ENCODE measurements around the gene CBR4.

The CBR4 gene

DNA sequence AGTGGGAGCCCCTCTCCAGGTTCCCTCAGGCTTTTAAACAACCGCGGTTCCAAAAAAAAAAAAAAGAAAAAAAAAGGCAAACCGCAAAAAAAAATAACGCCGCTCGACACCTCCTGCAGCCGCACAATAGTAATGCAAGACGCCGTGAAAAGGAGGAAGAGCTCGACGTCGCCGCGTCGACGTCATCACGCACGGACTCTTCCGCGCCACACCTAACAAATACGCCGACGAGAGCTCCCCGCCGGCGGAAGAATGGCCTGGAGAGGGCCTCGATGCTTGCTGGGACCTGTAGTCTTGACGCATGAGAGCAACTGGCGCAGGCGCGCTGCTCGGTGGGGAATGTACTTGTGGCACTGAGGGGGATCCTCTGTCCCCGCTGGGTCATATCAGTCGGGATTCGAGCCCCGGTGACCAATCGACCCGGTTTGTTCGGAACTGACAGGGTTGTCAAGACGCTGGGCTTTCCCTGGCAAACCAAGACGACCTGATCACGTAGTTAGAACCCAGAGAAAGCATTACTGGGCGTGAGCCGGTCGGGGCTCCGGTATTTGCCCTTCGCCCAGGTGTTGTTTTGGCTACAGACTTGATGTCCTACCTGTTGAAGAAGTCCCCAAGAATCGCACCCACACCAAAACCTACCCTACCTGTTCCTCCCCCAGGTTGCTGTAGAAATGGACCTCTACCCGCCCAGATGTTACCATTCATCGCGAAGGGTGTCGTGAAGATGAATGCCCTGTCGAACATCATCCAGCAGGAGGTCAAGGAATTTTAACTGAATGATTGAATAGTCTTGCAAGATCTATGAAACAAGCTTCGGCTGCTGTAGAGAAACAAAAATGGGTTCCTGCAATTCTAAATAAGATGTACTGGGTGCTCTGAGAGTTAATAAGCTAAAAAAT lies at the start of gene CBR4:
Gene CBR4 (minus strand): TSS at position 131 of the 899 bp plus-strand sequence. CDS start 166 bp downstream, outside the sequence.
- Histone ChIP-seq H3K27me3 (ENCODE audit: control insufficient read depth, insufficient read depth, low read length) (no peaks in the 10 kb centered on the region), H3K9ac (ENCODE audit: low read length) (peak within 1 kb of the TSS; percentile 95), H3K36me3 (ENCODE audit: control insufficient read depth, insufficient read depth, low read length) (peaks cover 17% of the 10 kb centered on the region), H3K4me1 (ENCODE audit: control insufficient read depth, insufficient read depth, low read length) (peaks cover 27% of the 10 kb centered on the region), H3K9me3 (ENCODE audit: control insufficient read depth, insufficient read depth, low read depth, low read length) (no peaks in the 10 kb centered on the region), H3K4me3 (ENCODE audit: low read depth, low read length) (peak within 1 kb of the TSS; percentile 95), H3K27ac (ENCODE audit: low read depth, low read length) (peak within 1 kb of the TSS; percentile 86)

DNA sequence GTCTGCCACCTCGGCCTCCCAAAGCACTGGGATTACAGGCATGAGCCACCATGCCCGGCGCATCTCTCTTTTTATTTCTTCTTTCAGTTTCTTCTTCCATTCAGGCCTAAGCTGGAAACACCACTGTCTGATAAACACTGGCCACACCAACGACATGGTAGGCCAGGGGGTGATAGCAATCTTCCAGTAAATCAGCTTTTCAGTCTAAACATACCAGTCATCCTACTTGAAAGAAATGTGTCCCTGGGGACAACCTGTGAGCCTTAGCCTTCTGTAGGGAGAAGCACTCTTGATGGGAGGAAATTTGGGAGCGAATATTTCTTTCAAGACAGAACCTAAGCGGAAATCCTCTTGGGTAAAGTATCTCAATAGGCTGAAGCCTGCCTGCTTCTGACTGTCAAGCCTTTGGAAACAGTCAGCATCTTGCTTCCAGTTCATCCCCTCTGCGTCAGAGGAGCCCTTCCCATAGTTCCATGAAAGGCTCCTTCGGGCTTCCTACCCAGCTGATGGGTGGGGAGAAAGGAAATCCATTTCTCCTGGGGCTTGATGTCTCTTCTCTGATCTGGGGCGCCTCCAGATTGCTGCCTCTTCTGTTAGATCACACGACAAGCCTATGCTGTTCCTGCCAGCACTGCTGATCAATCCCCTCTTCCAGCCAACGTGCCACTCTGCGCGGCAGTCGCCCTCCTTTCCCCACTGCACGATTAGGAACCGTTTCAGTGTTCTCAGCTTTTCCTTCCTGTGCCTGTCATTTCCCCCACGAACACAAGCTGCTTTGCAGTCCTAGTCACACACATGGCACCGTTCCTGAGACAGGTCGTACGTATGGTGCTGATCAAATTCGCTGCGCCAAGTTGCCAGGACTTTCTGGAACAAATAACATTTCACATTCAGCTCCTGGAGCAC lies 49.5 kb upstream of the CBR4 start:
- Histone ChIP-seq H3K4me3 (ENCODE audit: low read depth, low read length) (no peak overlapping the region), H3K36me3 (ENCODE audit: control insufficient read depth, insufficient read depth, low read length) (no peaks in the 10 kb centered on the region), H3K9ac (ENCODE audit: low read length) (no peak overlapping the region), H3K9me3 (ENCODE audit: control insufficient read depth, insufficient read depth, low read depth, low read length) (no peaks in the 10 kb centered on the region), H3K27me3 (ENCODE audit: control insufficient read depth, insufficient read depth, low read length) (no peaks in the 10 kb centered on the region), H3K4me1 (ENCODE audit: control insufficient read depth, insufficient read depth, low read length) (no peaks in the 10 kb centered on the region), H3K27ac (ENCODE audit: low read depth, low read length) (no peak overlapping the region)

DNA sequence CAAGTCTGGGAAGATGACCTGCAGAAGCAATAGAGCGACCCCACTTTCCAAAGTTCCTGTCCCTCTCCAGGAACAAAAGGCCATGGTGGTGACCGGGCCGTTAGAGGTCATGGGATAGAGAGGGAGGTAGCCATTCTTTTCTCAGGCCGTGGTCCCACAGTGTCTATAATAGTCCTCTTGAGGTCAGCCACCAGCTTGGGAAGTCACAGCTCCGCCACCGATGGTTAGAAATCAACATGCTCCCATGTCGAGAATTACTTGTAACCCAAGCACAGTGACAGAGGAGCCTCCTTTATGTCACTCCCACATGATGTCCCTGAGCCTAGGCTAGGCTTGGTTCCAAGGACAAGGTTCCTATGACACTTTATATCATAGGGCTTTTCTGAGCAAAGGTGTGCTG lies 48.3 kb upstream of the CBR4 start:
- Histone ChIP-seq H3K4me3 (ENCODE audit: low read depth, low read length) (no peak overlapping the region), H3K9ac (ENCODE audit: low read length) (no peak overlapping the region), H3K9me3 (ENCODE audit: control insufficient read depth, insufficient read depth, low read depth, low read length) (no peaks in the 10 kb centered on the region), H3K27me3 (ENCODE audit: control insufficient read depth, insufficient read depth, low read length) (no peaks in the 10 kb centered on the region), H3K36me3 (ENCODE audit: control insufficient read depth, insufficient read depth, low read length) (no peaks in the 10 kb centered on the region), H3K4me1 (ENCODE audit: control insufficient read depth, insufficient read depth, low read length) (no peaks in the 10 kb centered on the region), H3K27ac (ENCODE audit: low read depth, low read length) (no peak overlapping the region)

DNA sequence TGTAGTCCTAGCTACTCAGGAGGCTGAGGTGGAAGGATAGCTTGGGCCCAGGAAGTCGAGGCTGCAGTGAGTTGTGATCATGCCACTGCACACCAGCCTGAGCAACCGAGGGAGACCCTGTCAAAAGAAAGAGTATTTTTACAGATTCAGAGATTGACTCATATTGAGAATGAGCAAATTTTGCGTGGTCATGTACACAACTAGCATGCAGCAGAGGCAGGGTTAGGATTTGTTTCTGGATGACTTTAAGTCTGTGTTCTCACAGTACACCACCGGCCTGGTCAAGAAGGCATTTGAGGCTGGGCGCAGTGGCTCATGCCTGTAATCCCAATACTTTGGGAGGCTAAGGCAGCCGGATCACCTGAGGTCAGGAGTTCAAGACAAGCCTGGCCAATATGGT lies 44.8 kb upstream of the CBR4 start:
- H3K36me3 ChIP-seq (ENCODE audit: control insufficient read depth, insufficient read depth, low read length), result no peaks in the 10 kb centered on the region
- no peaks in the 10 kb centered on the region for H3K9me3 ChIP-seq (ENCODE audit: control insufficient read depth, insufficient read depth, low read depth, low read length)
- H3K4me3 ChIP-seq (ENCODE audit: low read depth, low read length), result no peak overlapping the region
- H3K27ac ChIP-seq (ENCODE audit: low read depth, low read length), result no peak overlapping the region
- H3K9ac ChIP-seq (ENCODE audit: low read length), result no peak overlapping the region
- H3K27me3 ChIP-seq (ENCODE audit: control insufficient read depth, insufficient read depth, low read length), result no peaks in the 10 kb centered on the region
- H3K4me1 ChIP-seq (ENCODE audit: control insufficient read depth, insufficient read depth, low read length), result no peaks in the 10 kb centered on the region; the same call in 1 of the 2 replicates

DNA sequence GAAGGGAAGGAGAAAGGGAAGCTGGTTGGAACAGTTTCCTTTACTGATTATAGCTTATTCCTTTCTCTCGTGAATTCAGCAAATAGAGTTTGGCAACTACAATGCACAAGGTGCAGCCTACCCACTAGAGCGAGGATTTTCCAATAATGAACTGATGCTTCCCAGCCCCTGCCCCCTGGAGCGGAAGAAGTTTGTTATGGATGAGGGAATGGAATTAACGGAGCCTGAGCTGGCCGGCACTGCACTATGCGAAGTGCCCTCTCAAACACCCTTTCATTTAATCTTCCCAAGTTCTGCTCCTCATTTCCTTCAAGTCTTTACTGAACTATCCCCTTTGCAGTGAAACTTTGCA lies 42.5 kb upstream of the CBR4 start:
- Histone ChIP-seq H3K27me3 (ENCODE audit: control insufficient read depth, insufficient read depth, low read length) (no peaks in the 10 kb centered on the region), H3K9me3 (ENCODE audit: control insufficient read depth, insufficient read depth, low read depth, low read length) (no peaks in the 10 kb centered on the region), H3K36me3 (ENCODE audit: control insufficient read depth, insufficient read depth, low read length) (no peaks in the 10 kb centered on the region), H3K27ac (ENCODE audit: low read depth, low read length) (no peak overlapping the region), H3K9ac (ENCODE audit: low read length) (no peak overlapping the region), H3K4me3 (ENCODE audit: low read depth, low read length) (no peak overlapping the region), H3K4me1 (ENCODE audit: control insufficient read depth, insufficient read depth, low read length) (no peaks in the 10 kb centered on the region; the same call in 1 of the 2 replicates)

DNA sequence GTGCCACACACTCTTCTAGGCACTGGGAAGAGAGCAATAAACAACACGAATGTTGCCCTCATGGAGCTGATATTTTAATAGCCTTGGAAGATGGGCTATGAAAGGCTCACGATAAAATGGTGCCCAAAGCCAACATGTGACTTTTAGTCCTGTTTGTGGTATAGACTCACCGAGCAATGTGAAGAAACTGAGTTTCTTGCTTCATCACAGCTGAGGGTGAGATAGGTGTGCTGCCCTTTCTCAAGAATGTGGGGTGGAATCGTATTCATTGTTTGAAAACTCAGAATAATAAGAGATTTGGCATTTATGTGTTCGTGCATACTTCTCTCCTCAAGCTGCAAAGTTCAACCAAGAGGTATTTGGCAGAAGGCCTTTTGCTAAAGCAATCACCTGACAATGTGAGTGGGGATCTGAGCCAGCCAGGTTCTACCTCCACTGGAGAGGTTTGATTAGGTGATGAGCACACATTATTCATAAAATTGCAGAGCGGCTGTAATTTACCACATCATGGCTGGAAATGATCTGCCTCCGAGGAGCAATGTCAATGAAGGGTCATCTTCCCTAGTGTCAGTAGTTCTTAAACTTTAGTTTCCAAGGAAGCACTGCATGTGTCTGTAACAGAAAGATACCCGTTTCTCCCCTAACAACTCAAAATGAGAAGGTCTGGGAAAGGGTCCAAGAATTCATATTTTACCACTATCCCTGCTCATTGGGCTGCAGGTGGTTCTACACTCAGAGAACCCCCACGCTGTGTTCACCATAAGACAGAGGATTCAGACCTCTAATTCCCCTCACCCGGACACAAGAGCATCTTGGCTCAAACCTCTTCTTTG lies 41.9 kb upstream of the CBR4 start:
- Histone ChIP-seq H3K9ac (ENCODE audit: low read length) (no peak overlapping the region), H3K27ac (ENCODE audit: low read depth, low read length) (no peak overlapping the region)

DNA sequence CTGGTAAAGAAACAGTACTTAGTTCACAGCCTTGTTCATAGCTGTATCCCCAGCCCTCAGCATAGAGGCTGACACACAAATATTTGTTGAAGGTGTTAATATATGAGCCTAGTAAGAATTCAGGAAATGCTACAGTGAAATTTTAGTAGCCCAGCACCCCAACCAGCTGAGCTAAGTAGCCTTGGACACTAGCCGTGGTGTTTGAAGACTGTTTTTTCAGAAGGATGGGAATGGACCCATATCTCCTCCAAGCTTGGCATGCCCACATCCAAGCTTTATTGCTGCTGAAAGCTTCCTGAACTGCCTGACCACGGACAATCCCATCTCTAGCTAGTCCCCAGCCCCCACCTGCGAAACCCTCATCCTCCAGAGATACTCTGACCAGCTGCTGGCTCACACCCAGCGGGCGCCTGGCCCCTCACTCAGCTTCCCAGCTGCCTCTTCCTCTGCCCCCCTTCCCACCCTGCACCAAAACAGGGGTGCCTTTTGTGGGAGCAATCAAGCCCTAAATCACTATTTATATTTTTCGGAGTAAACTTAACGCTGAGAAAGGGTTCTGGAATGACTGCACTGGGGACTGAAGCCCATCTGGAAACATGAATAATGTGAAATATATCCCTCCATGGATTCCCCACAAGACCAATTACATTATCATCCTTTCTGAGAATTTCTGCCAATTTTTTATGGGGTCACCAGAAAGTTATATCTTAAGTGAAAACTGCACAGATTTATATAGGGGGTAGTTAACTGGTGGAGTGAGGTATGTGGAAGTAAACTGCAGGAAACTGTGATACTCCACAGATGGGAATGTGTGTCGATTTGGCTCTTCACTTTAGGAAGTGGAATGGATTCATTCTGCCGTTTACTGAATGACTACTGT lies 41.1 kb upstream of the CBR4 start:
- Histone ChIP-seq H3K27me3 (ENCODE audit: control insufficient read depth, insufficient read depth, low read length) (no peaks in the 10 kb centered on the region), H3K4me3 (ENCODE audit: low read depth, low read length) (no peak overlapping the region), H3K9ac (ENCODE audit: low read length) (no peak overlapping the region), H3K4me1 (ENCODE audit: control insufficient read depth, insufficient read depth, low read length) (no peaks in the 10 kb centered on the region; the same call in 1 of the 2 replicates), H3K9me3 (ENCODE audit: control insufficient read depth, insufficient read depth, low read depth, low read length) (no peaks in the 10 kb centered on the region), H3K27ac (ENCODE audit: low read depth, low read length) (no peak overlapping the region), H3K36me3 (ENCODE audit: control insufficient read depth, insufficient read depth, low read length) (no peaks in the 10 kb centered on the region)

More for the DNA sequence above, 41.9 kb upstream of the CBR4 start:
- no peaks in the 10 kb centered on the region for H3K36me3 ChIP-seq (ENCODE audit: control insufficient read depth, insufficient read depth, low read length)
- no peak overlapping the region for H3K4me3 ChIP-seq (ENCODE audit: low read depth, low read length)
- H3K27me3 ChIP-seq (ENCODE audit: control insufficient read depth, insufficient read depth, low read length), result no peaks in the 10 kb centered on the region
- H3K9me3 ChIP-seq (ENCODE audit: control insufficient read depth, insufficient read depth, low read depth, low read length), result no peaks in the 10 kb centered on the region
- no peaks in the 10 kb centered on the region; the same call in 1 of the 2 replicates for H3K4me1 ChIP-seq (ENCODE audit: control insufficient read depth, insufficient read depth, low read length)

DNA sequence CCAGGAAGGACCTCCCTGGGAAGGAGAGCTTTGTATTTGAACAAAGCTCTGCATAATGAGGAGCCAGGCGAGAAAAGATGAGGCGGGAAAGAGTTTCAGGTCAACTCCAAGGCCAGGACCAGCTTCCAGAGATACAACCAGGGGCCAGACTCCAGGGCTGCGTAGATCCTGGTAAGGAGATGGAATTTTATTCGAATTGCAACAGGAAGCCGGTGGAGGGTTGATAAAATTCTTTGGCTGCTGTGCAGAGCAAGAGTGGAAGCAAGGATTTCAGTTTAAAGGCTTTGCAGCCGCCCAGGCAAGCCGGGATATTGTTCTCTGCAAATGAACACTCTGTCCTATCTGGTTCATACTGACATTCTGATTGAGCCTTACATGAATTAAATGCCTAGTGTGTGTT lies 40.2 kb upstream of the CBR4 start:
- H3K4me3 ChIP-seq (ENCODE audit: low read depth, low read length), result no peak overlapping the region
- no peaks in the 10 kb centered on the region for H3K36me3 ChIP-seq (ENCODE audit: control insufficient read depth, insufficient read depth, low read length)
- H3K27ac ChIP-seq (ENCODE audit: low read depth, low read length), result no peak overlapping the region
- no peak overlapping the region for H3K9ac ChIP-seq (ENCODE audit: low read length)
- no peaks in the 10 kb centered on the region for H3K27me3 ChIP-seq (ENCODE audit: control insufficient read depth, insufficient read depth, low read length)
- H3K4me1 ChIP-seq (ENCODE audit: control insufficient read depth, insufficient read depth, low read length), result no peaks in the 10 kb centered on the region; the same call in 1 of the 2 replicates
- no peaks in the 10 kb centered on the region for H3K9me3 ChIP-seq (ENCODE audit: control insufficient read depth, insufficient read depth, low read depth, low read length)

DNA sequence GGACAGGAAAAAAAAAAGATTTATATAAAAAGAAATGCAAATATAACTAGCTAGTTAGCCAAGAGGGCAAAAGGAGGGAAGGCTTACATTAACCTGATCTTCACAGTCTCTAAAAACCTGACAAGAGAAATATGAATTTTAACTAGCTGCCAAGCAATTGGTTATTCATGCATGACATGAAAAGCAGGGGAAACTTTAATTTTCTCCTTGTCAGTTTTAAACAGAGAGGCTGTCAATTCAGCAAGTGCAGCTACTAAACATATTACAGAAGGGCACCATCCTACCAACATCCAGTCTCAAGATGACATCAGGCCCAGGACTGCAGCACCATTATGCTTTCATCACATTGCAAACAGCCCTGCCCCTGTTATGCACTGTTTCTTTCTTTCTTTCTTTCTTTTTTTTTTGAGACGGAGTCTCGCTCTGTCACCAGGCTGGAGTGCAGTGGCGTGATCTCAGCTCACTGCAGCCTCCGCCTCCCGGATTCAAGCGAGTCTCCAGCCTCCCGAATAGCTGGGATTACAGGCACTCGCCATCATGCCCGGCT lies 38.9 kb upstream of the CBR4 start:
- H3K9me3 ChIP-seq (ENCODE audit: control insufficient read depth, insufficient read depth, low read depth, low read length), result no peaks in the 10 kb centered on the region

More for the DNA sequence above, 38.9 kb upstream of the CBR4 start:
- Histone ChIP-seq H3K4me3 (ENCODE audit: low read depth, low read length) (no peak overlapping the region), H3K36me3 (ENCODE audit: control insufficient read depth, insufficient read depth, low read length) (no peaks in the 10 kb centered on the region), H3K27ac (ENCODE audit: low read depth, low read length) (no peak overlapping the region), H3K27me3 (ENCODE audit: control insufficient read depth, insufficient read depth, low read length) (no peaks in the 10 kb centered on the region), H3K9ac (ENCODE audit: low read length) (no peak overlapping the region), H3K4me1 (ENCODE audit: control insufficient read depth, insufficient read depth, low read length) (no peaks in the 10 kb centered on the region; the same call in 1 of the 2 replicates)
